ENCODE results near the gene CXCL8. TPM values are rescaled to one million over a fixed set of nuclear protein-coding genes. Genes with fewer than 3 reads are reported as not detected.

Gene CXCL8
- total RNA-seq, 1 donor from 2014 or later: 0.30 TPM

GRCh38 chr4:73729534-73730165 lies 10.7 kb upstream of the CXCL8 start:
- H3K27ac ChIP-seq (replicated peaks): peak overlapping the region; percentile 39
- H3K27me3 ChIP-seq (ENCODE audit: low read depth): no peaks in the 10 kb centered on the region
- TF ChIP-seq, protein P1, sequence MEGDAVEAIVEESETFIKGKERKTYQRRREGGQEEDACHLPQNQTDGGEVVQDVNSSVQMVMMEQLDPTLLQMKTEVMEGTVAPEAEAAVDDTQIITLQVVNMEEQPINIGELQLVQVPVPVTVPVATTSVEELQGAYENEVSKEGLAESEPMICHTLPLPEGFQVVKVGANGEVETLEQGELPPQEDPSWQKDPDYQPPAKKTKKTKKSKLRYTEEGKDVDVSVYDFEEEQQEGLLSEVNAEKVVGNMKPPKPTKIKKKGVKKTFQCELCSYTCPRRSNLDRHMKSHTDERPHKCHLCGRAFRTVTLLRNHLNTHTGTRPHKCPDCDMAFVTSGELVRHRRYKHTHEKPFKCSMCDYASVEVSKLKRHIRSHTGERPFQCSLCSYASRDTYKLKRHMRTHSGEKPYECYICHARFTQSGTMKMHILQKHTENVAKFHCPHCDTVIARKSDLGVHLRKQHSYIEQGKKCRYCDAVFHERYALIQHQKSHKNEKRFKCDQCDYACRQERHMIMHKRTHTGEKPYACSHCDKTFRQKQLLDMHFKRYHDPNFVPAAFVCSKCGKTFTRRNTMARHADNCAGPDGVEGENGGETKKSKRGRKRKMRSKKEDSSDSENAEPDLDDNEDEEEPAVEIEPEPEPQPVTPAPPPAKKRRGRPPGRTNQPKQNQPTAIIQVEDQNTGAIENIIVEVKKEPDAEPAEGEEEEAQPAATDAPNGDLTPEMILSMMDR (IDR thresholded peaks at IDR 0.05; ENCODE audit: borderline replicate concordance): peak; percentile 91
- peak; percentile 62 for DNase-seq
- intact Hi-C loops (cut with micrococcal nuclease): loop anchor here (5.0 to 10.0 kb wide), 2 partner anchors 145 to 403 kb away; no protein-coding TSS in a partner anchor
- no peaks in the 10 kb centered on the region for H3K36me3 ChIP-seq
- peaks cover 40% of the 10 kb centered on the region for H3K4me1 ChIP-seq
- H3K4me3 ChIP-seq: no peak overlapping the region
- H3K9me3 ChIP-seq (replicated peaks): no peaks in the 10 kb centered on the region

DNA sequence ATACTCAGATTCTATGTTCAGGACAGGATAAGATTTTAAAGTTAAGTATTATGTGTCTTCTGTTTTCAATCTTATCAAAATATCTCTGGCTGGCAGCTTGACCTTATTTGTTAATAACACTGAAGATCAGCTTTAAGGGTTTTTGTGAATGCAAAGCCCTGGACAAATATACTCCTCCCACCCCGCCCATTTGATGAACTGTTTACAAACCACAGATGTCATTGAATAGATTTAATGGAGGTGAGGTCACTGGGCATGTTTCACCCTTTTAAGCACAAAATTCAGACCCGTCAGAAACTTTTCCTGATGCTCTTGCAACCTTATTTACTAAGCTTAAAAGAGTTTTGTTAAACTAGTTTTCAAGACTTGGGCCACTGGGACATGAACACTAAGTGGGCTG lies 10.1 kb upstream of the CXCL8 start:
- Histone ChIP-seq H3K27ac (replicated peaks) (no peak overlapping the region), H3K9me3 (replicated peaks) (no peaks in the 10 kb centered on the region), H3K4me3 (no peak overlapping the region), H3K4me1 (peaks cover 46% of the 10 kb centered on the region), H3K27me3 (ENCODE audit: low read depth) (no peaks in the 10 kb centered on the region), H3K36me3 (no peaks in the 10 kb centered on the region)
- TF ChIP-seq, protein P1 (IDR thresholded peaks at IDR 0.05; ENCODE audit: borderline replicate concordance): no peak
- intact Hi-C loops (cut with micrococcal nuclease): loop anchor here (10.0 kb wide), 1 partner anchor 145 kb away; no protein-coding TSS in a partner anchor
- DNase-seq: no peak

DNA sequence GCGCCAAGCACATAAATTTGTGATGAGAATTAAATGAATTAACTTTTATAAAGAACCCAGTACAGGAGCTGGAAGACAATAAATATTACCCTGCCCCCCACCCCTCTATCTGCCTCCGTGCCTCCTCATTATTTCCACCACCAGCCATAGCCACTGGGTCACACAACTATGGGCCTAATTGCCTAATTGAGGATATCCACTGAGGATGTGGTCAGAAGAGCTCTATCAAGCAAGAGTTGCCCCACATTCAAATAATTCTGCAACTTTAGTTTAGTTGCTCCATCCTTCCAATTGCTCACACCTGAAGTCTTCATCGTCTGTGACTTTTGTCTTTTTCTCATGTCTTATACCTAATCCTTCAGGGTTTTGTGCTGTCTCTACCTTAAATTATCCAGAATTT lies 9.5 kb upstream of the CXCL8 start:
- intact Hi-C loops (cut with micrococcal nuclease): loop anchor here (10.0 kb wide), 1 partner anchor 144 kb away; no protein-coding TSS in a partner anchor

DNA sequence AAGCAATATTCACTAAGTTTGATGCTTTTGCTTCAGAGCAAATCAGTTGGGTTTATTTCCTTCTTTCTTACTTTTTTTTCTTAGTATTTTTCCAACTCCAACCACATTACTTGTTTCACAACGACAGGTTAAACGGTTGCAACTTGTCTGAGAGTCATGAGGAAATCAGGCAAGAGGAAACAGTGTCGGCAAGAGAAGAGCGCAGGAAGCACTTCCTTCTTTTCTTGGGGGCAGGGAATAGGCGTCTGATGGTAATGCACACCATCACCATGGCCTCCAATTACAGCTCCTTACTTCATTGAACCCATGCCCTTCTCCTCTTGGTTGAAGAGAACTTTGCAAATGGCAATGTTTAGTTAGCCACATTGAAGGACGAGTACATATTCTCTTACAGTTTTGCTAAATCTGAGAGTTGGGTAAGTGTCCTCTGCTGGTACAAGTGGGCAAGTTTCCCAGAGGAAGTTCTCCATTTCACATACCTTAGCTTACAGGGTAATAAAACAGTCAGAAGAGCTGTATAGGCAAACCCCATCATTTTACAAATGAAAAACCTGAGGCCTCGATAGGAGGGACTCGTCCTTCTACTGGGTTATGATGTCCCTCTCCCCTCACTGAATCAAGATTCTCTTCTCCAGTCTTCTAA lies 8.3 kb upstream of the CXCL8 start:
- no peaks in the 10 kb centered on the region for H3K36me3 ChIP-seq
- no peaks in the 10 kb centered on the region for H3K27me3 ChIP-seq (ENCODE audit: low read depth)
- no peak overlapping the region for H3K27ac ChIP-seq (replicated peaks)
- TF ChIP-seq, protein P1 (IDR thresholded peaks at IDR 0.05; ENCODE audit: borderline replicate concordance): no peak
- peaks cover 49% of the 10 kb centered on the region for H3K4me1 ChIP-seq
- H3K9me3 ChIP-seq (replicated peaks): no peaks in the 10 kb centered on the region
- intact Hi-C loops (cut with micrococcal nuclease): loop anchor here (10.0 kb wide), 1 partner anchor 143 kb away; no protein-coding TSS in a partner anchor
- DNase-seq: no peak
- H3K4me3 ChIP-seq: no peak overlapping the region

More for the DNA sequence above, 9.5 kb upstream of the CXCL8 start:
- DNase-seq: no peak
- Histone ChIP-seq H3K9me3 (replicated peaks) (no peaks in the 10 kb centered on the region), H3K27ac (replicated peaks) (no peak overlapping the region), H3K4me1 (peaks cover 49% of the 10 kb centered on the region), H3K4me3 (no peak overlapping the region), H3K27me3 (ENCODE audit: low read depth) (no peaks in the 10 kb centered on the region), H3K36me3 (no peaks in the 10 kb centered on the region)
- TF ChIP-seq, protein P1 (IDR thresholded peaks at IDR 0.05; ENCODE audit: borderline replicate concordance): no peak

DNA sequence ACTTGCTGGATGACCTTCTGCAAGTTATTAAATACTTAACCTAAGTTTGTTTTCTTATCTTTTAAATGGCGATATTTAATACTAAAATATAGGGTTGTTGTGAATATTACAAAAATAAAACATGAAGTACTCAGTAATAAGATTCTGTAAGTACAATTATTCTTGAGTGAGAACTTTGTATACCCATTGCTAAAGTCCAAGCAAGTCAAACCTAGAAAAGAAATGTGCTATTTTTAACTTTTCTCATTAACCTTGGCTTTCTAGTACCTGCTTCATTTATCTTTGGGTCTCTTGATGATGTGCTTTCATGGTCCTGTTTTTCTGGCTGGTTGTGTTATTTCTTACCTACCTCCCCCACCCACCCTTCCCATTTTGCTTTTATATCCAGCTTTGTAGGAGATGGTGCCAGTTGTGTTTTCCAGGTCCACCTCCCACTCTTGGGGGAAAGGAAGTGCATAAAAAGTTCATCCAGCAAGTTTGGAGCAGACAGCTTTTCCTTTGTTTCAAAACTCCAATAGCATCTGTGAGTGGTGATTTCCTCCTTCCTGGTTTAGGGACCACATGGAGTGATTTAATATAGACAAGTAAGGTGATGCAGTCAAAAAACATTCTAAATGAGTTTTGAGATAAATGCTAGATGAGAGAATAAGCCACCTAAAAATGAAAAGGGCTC lies 7.5 kb upstream of the CXCL8 start:
- DNase-seq: no peak
- H3K9me3 ChIP-seq (replicated peaks): no peaks in the 10 kb centered on the region
- no peak overlapping the region for H3K27ac ChIP-seq (replicated peaks)
- H3K4me1 ChIP-seq: peaks cover 49% of the 10 kb centered on the region
- TF ChIP-seq, protein P1 (IDR thresholded peaks at IDR 0.05; ENCODE audit: borderline replicate concordance): no peak
- intact Hi-C loops (cut with micrococcal nuclease): loop anchor here (10.0 kb wide), 1 partner anchor 142 kb away; no protein-coding TSS in a partner anchor
- H3K36me3 ChIP-seq: no peaks in the 10 kb centered on the region
- H3K27me3 ChIP-seq (ENCODE audit: low read depth): no peaks in the 10 kb centered on the region
- H3K4me3 ChIP-seq: no peak overlapping the region
